ENCODE results near the gene LGMN. TPM values are rescaled to one million over a fixed set of nuclear protein-coding genes. Genes with fewer than 3 reads are reported as not detected.

Gene LGMN
- polyA plus RNA-seq, 1 donor: 124 TPM

DNA sequence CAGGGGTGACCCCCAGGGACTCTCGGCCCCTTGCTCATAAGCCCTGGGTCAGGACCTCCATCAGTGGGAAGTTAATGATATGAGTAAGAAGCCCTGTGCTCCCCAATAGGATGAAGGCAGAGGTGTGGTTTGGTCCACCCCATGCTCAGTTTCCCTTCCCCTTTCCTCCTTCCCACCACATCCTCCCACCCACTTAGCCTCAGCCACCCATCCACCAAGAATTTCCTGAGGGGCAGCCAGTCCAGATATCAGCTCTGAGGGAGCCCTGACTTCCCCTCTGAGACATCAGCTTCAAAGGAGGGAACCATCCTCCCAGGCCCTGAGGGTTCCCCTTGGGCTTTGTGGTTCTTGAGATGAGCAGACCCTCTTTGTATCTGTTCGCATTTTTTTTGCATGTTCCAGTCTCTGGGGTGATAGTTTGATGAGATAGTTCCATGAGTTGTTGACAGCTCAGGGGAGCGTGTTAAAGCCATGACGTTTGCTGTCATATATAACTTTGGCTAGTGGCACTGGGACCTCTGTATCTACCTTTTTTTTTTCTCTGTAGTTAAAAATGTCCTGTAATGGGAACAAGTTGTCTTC is 71.2 kb downstream of the LGMN start:
- DNase-seq: no peak

DNA sequence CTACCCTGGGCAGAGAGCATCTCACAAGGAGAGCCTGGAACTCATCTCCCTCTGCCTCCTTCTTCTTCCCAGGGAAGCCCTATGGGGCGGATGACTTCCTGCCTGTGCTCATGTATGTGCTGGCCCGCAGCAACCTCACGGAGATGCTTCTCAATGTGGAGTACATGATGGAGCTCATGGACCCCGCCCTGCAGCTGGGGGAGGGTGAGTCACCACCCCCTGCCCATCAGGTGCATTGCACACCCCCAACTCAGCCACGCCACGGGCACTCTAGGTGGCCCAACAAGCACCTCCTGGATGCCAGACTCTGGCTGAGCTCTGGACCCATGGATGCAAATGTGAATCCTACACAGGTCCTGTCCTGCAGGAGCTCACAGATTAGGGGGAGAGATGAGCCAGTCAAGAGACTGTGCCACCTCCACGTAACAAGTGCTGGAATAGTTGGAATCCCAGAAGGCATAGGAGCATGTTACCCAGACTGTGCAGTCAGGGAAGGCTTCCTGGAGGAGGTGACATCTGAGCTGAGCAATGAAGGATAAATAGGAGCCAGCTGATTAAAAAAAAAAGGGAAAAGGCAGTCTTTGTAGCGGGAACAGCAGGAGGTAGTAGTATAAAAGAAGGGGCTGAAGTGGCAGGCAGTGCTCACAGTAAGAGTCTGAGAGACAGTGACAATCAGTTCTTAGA is 71.9 kb downstream of the LGMN start:
- no peak for DNase-seq

DNA sequence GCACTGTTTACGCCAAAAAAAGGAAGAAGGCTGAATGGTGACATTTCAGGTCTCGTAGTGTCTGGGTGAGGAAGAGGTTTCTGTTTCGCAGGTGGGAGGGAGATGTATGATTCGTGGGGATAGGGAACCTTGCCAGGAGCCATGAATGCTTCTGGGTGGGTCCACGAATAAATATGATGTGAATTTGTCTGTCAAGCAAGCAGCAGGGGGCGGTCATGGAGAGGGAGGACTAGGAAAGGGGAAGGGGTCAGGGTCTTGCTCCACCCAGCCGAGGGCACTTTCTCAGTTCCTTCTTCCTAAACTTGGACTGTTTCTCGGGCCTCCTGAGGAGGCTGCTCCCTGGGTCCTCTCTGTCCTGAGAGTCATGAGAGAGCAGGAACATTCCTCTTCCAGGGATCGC is 72.5 kb downstream of the LGMN start:
- no peak for DNase-seq

DNA sequence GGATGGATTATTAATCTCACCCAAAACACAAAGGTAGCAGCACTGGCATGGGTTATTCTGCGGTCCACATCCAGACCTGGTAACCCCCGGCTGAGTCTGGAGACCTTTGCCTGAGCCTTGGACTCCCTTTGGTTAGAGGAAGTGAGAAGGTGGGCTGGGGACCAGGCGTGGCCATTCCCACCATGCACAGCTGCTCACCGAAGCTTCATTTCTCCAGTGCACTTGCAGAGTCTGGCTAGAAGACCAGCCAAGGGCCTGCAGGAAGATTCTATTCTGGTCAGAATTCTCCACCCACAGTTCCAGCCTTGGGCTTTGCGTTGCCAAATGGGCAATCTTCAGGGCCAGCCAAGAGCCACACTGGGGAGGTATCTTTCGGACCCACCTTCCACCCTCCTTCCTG is 73.0 kb downstream of the LGMN start:
- no peak for DNase-seq

DNA sequence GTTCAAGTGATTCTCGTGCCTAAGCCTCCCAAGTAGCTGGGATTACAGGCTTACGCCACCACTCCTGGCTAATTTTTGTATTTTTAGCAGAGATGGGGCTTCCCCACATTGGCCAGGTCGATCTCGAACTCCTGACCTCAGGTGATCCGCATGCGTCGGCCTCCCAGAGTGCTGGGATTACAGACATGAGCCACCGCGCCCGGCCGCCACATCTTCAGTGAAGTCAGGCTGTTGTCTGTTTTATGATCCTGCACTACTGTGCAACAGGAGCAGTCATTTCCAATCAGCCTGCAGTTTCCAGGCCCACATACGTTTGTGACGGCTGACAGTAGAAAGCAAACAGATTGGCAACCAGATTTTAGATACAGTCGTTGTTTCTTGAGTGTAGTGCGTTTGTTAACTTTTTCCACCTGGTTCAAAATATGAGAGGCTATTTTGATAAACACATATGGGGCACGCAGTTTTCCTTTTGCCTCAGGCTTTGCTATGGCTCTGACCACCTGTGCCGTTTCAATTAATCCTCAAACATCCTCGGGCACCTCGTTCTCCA is 74.8 kb downstream of the LGMN start:
- no peak for DNase-seq

DNA sequence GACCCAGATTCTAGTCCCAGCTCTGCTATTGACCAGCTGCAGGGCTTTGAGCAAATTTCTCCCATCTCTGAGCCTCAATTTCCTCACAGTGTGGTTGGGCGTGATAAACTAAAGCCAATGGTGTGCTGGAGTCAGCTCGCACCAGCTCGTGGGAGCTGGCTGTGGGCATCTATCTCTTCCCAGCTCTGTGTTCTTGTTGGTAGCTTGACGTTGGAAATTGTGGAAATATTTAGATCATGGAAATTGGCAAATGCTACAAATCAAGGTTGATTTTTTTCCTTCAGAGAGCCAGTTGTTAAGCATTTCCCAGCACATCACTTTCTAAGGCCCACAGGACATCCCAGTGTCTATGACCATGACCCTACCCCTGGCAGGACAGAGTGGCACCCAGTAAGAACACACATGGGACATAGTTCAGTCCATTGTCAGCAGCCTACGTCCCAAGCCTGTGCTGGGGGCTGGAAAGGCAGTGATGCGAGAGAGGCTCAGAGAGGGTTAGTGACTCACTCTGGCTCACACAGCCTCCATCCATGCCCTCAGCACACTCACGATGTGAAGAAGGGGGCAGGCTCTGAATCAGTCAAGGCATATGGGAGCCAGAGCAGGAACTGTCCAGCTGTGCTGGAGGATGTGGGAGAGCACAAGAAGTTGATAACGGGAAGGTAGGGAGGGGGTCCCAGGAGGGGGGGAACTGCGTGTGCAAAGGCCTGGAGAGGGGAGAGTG is 77.6 kb downstream of the LGMN start:
- no peak for DNase-seq

DNA sequence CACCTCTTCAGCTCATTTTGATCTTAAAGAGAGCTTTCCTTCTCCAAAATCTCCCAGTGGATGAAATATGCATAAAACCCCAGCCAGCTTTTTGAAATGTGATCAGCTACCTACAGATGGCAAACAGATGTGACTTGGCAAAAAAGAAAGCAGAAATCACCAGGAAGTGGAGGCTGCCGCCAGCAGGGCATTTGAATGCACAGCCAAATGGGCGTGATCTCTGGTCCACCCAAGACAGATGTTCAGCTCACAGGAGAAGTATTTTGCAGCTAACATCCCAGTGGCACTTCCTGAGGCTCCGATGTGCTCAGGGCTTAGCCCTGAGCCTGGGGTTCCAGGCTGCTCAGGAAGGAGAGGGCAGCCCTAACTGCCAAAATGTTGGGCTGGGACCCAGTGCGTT is 78.3 kb downstream of the LGMN start:
- DNase-seq: no peak

DNA sequence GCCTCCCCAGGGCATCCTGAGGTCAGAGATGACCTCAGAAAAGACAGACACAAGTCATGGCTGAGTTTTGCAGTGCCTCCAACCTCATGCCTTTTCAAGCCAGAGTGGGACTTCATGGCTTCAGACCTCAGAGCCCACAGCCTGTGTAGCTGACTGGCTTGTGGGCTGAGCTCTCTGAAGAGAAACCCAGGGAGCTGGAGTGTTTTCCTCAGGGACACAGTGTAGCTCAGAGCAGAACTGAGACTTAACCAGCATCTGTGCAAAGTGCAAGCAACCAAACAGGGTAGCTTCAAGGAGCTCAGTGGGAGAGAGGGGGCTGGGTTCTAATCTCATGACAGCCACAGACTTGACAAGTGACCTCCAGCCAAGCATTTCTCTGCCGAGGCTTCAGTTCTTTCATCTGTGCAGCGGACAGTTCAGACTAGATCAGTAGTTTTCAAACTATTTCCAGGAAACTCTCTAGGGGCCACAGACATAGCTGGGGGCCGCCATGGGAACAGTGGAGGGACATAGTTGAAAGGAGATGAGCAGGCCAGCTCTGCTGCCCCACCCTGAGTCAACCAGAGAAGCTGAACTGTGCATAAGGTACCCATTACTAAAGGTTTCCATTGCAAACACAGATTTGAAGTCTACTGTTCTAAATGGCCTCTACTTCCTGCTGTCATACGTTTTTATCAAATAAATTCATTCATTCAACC is 80.0 kb downstream of the LGMN start:
- DNase-seq: no peak

DNA sequence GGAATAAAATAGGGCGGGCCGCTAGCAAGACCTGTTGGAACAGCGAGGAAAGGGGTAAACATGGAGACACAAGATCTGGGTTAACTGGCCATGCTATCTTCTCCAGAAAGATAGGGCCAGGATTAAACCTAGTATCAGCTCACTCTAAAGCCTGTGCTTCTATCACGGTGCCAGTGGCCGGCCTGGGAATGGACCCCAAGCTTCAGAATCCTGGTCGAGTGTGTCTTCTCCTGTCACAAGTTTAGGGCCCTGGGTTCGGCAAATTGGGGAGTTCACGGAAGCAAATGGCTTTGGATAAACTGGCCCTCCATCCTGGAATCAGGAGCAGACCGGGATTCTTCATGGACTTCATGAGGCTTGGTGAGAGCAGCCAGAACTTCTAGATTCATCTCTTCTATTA is 82.2 kb downstream of the LGMN start:
- DNase-seq: no peak

DNA sequence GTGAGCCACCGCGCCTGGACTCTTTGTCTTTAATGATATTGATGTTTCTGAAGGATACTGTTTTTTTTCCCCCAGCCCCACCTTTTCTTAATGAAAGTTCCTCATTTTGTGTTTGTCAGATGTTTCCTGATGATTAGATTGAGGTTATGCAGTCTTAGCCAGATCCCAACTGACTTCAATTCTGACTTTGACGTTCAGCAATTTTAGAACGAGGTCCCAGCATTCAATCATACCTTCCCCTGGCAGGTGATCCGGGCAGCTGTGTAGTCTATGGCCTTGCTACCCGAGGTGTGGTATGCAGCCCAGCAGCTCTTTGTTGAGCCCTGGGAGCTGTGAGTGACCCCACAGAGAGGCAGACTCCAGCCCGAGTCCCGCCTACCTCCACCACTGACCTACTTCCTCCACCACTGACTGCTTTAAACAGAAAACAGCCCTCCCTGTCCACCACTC is 82.7 kb downstream of the LGMN start:
- DNase-seq: no peak

DNA sequence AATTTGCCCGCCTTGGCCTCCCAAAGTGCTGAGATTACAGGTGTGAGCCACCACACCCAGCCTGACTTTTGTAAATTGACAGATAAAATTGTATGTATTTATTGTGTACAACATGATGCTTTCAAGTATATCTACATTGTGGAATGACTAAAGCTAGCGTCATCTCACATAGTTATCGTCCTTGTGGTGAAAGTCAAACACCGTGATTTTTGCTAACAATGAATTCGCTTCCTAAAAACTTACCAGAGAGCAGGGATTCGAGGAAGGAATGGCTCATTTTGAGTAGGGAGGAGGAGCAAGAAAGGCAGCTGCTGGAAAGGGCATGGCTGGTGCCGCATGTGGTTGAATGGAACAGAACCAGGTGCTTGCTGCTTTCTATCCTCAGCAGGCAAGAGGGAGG is 85.4 kb downstream of the LGMN start:
- no peak for DNase-seq

DNA sequence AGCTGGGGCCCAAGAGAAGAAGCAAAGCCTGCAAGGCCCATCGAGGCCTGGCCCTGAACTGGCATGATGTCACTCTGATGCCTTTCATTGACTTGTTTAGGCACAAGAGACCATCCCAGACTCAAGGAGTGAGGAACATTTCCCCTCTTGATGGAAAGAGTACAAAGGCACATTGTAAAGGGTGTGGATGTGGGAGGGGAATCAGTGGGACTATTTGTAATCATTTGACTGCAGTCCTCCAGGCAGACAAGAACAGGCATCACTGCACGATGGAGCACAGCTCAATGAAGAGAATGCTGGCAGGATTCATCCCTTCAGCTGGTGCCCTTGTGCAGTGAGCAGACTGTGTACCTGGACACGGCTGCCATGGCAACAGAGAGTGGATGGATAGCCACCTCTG is 87.9 kb downstream of the LGMN start:
- no peak for DNase-seq

DNA sequence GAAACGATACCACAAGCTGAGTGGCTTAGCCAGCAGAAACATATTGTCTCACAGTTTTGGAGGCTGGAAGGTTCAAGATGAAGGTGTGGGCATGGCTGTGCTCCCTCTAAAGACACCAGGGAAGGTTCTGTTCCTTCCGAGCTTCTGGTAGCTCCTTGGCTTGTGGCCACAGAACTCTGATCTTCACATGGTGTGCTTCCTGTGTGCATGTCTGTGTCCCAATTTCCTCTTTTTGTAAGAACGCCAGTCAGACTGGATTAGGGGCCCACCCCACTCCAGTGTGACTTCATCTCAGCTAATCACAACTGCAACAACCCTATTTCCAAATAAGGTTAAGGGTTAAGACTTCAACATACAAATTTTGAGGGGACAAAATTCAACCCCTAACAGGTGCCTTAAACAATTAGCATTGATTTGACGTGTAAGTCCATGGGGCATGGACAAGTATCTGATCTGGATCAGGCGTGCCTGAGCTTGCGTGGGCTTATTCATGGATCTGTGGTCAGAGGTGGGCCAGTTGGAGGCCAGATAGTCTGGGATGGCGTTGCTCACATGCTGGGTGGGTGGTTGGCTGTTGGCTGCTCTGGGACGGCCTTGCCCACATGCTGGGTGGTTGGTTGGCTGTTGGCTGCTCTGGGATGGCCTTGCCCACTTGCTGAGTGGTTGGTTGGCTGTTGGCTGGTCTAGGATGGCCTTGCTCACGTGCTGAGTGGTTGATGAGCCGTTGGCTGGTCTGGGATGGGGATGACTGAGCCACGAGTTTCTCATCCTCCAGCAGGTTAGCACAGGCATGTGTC is 88.5 kb downstream of the LGMN start:
- no peak for DNase-seq

DNA sequence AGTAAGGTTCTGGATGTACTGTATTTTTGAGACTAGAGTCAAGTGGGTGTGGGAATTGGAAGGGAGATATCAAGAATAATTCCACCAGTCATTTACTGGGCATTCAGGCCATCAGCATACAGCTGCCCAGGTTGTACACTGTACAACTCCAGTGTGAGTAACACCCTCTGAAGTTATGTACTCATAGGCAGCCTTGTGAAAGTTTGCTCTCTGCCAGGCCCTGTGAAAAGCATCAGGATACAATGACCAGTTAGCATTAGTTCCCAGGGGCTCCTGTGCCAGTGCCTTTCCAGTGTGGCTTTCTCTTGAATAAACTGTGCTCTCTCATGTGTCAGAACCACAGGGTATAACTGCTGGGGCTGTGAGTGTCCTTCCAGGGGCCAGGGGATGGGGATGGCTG is 89.7 kb downstream of the LGMN start:
- no peak for DNase-seq

DNA sequence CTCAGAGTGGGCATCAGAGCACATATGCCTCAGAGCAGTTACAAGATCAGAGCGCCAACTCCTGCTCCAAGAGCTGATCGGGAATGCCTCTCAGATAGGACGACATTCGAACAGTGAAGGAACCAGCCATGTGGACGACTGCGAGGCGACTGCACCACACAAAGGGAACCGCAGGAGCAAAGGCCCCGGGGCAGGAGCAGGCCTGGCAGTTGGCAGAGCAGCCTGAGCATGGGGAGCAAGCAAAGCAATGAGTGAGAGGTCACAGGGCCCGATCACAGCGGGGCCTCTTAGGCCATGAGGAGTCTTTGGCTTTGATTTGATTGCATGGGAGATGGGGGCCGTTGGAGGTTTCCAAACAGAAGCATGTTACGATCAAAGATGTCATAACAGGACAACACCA is 90.3 kb downstream of the LGMN start:
- DNase-seq: no peak

DNA sequence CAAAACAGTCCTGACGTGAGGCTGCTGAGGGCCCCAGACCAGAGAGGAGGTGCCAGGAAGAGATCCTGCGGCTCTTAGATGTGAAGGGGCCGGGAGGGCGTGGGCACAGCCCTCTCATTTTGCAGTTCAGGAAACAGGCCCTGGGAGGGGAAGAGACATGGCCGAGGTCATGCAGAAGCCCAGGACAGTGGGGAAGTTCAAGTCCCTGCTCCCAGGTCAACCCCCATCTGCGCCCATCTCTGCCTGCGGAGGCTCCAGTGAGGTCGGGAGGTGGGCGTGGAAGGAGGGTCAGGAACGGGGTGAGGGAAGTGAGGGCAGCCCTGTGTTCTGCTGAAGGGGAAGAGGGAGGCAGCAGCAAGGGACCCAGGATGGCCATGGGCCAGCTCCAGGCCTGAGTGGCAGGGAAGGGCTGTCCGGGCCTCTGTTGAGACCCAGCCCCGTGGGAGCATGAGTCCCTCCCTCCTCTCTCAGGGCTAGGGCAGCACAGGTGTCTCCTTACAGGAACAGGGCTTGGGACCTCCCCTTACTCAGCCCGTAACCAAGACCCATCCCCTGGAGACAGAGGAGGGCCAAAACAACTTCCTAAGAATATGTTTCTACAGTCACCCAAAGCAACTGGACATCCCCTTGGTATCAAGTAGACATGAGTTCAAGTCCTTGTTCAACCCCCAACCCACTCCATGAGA is 90.8 kb downstream of the LGMN start:
- DNase-seq: no peak

DNA sequence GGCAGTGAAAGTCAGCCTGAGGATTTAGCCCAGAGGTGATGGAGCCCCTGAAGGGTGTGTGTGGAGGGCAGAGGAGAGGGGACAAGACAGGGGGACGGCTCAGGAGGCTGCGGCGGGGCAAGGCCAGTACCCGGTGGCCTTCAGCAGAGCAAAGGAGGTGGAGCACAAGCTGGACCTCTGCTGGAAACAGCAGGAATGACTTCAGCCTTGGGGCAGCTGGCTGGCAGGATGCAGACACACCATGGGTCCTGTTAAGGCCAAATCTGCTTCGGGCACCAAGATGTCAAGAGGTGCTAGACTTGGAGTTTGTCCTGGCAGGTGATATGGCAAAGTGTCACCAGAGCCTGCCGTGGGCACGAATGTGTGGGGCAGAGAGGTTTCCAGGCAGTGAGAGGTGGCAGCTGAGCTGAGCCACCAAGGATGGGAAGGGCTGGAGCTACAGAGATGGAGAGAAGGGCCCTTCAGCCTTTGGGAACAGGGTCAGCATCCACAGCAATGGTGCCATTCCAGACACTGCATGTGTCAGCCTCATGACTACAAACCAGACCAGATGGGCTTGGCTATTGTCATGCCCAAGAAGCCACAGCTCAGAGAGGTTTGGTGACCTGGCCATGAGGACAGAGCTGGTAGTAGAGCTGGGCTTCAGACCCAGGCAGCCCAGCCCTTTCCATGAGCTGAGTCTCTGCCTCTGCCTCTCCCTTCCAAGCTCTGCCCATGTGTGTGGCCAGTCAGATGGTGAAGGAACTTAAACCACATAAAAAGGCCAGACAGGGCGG is 91.9 kb downstream of the LGMN start:
- no peak for DNase-seq

DNA sequence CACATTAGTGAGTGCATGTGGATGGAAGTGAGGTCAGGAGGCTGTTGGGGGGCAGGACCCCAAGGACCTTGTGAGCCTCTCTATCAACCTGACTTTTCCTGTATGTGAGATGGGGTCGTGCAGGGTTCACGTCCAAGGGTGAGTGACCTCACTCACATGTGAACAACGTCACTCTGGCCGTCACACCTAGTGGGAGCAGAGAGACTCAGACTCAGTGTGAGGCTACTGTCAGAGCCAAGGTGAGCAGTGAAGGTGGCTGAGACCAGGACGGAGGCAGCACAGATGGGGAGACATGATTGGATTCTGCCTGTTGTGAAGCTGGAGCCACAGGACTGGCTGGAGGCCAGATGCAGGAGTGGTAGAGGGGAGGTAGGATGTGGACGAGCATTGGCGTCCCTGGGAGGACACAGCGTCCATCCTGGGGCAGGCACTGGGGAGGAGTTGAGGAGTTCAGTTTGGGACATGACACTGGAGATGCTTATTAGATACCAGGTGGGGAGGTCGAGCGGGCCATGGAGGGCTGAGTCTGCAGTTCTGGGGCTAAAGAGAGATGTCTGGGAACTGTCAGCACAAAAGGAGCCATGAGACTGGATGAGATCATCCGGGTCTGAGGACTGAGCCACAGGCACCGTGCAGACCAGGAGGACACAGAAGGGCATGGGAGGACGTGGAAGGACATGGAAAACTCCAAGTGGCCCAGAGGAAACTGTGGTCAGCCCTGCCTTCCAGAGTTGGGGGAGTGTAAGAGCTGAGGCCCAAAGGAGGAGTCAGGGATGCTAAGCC is 92.8 kb downstream of the LGMN start:
- DNase-seq: no peak

DNA sequence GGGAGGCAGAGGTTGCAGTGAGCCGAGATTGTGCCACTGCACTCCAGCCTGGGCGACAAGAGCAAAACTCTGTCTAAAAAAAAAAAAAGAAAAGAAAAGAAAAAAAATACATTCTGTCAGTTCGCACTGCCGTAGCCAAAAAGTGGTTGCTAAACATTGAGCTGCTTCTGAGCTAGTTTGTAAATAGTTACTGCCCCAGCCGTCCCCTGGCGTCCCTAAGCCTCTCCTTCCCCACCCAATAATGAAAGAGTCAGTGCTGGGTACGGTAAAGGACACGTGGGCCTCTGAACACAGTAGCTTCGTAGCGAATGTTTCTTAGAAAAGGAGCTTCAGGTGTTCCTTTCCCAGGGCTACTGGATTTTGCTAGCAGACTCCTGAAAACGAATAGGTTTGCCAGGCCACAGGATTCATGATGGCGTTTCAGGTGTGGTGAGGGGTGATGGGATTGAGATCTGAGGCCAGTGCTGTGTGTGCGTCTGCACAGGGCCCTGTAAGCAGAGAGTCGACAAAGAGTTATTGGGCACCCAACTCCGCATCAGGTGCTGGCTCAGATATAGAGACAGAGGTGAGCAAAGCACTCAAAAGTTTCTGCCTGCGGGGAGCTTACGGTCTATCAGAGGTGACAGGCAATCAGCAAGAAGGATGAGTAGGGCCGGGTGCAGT is 94.1 kb downstream of the LGMN start:
- DNase-seq: no peak

Data from left kidney (tissue), 2 donors.